Muscle of leg (tissue), 11 donors: ENCODE results near the gene DKC1. TPM values are rescaled to one million over a fixed set of nuclear protein-coding genes. Genes with fewer than 3 reads are reported as not detected.
A peak's percentile ranks its signal among the peaks of the same experiment; 100 is the strongest.

Experiments used
- DNase-seq: peaks from one replicate; pipeline ENCODE4 v3.0.0; 2013
- H3K27ac ChIP-seq: one replicate; pipeline ENCODE4 v1.5.1; 2013; ENCODE audit warnings: mild to moderate bottlenecking, low read length, control low read depth
- H3K27me3 ChIP-seq: one replicate; pipeline ENCODE4 v1.6.1; 2013; ENCODE audit warnings: low read length; ENCODE audit not compliant: control insufficient read depth, insufficient read depth
- H3K36me3 ChIP-seq: one replicate; pipeline ENCODE4 v1.6.1; 2013; ENCODE audit warnings: low read length; ENCODE audit not compliant: control insufficient read depth, insufficient read depth
- H3K4me1 ChIP-seq: one replicate; pipeline ENCODE4 v1.6.1; 2013; ENCODE audit warnings: low read length; ENCODE audit not compliant: control insufficient read depth, insufficient read depth
- H3K4me3 ChIP-seq: one replicate; pipeline ENCODE4 v1.5.1; 2013; ENCODE audit warnings: low read length, control low read depth
- H3K9me3 ChIP-seq: replicated peaks from 2 replicates; pipeline ENCODE4 v1.6.1; 2013; ENCODE audit warnings: low read depth, low read length; ENCODE audit not compliant: control insufficient read depth
- WGBS: methylation state at CpG from one replicate; pipeline ENCODE4 v1.1.5; 2013; ENCODE audit warnings: missing lambda C conversion rate; ENCODE audit not compliant: insufficient coverage; 5-methylcytosine and 5-hydroxymethylcytosine counted together
- polyA plus RNA-seq, 8 donors: library from polyadenylated mRNA; unstranded; fragments of 120-200 nt; gene quantifications; one replicate each; pipeline versions ENCODE4 v1.2.1 to v1.2.3, GENCODE V29; 2013; ENCODE audit warnings: inconsistent platforms in 1 of 8, low replicate concordance in 1 of 8; ENCODE audit not compliant: insufficient read length in 8 of 8, insufficient read depth in 1 of 8
- total RNA-seq: library from RNA; stranded (reverse); fragments of 120-200 nt; gene quantifications from one replicate; pipeline ENCODE4 v1.2.4, GENCODE V29; 2013

DKC1 gene
- total and polyA plus RNA-seq, 9 donors = 22.8 to 44.2 (median 38.6) TPM

DNA sequence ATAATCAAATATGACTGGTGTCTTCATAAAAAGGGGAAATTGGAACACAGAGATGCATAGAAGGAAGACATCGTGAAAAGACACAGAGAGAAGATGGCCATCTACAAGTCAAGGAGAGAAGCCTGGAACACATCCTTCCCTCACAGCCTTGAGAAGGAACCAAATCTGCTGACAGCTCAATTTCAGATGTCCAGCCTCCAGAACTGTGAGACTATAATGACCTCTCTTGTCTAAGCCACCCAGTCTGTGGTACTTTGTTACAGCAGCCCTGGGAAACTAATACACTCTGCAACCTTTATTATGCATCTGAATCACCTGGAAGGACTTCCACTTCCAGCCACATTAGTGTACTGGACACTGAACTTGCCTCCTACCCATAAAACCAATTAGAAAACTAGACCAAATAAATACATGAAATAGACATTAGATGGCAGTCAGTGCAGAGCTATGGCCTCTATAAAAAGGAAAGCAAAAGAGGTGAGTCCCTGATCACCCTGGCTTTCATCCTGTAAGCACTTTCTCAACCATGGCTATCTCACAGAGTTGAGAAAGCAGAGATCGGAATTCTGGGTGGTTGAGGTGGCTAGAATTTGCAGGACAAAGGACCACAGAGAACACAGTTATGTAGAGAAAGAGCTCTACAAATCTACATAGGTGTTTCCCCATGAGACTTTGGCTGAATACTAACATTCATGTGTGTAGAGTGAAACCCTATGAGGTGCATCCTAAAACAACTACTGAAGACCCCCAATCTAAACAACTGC lies 37.5 kb upstream of the DKC1 start:
- Histone ChIP-seq H3K27ac (no peak overlapping the region), H3K36me3 (no peaks in the 10 kb centered on the region), H3K4me3 (no peak overlapping the region), H3K9me3 (no peaks in the 10 kb centered on the region), H3K4me1 (peaks cover 17% of the 10 kb centered on the region), H3K27me3 (no peaks in the 10 kb centered on the region)
- no CpG with 5 or more reads among the region's 2 CpGs for WGBS
- DNase-seq = no peak

GRCh38 chrX:154727418-154727817 lies 35.2 kb upstream of the DKC1 start:
- H3K9me3 ChIP-seq = no peaks in the 10 kb centered on the region
- H3K4me1 ChIP-seq = peaks cover 24% of the 10 kb centered on the region
- no peaks in the 10 kb centered on the region for H3K36me3 ChIP-seq
- H3K27me3 ChIP-seq = no peaks in the 10 kb centered on the region
- peak overlapping the region; percentile 80 for H3K27ac ChIP-seq
- H3K4me3 ChIP-seq = no peak overlapping the region
- DNase-seq = no peak
- WGBS = no CpG with 5 or more reads among the region's 1 CpG

DNA sequence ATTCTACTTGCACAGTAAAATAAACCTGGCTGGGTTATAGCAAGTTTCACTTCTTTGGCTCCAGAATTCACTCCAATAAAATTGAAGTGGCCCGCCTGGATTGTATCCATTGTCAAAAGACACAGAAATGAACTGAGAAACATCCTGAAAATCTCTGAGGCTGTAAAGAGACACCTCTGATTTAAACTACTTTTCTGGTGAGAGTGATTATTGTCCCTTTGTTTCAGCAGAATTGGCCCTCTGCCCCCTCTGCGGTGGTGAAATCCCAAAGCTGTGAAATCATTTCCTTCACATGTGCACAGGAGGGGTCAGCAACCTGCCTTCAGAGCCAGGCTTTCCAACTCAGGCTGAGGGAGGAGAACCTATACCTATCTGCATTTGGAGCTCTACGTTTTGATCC lies 34.8 kb upstream of the DKC1 start:
- peak overlapping the region; percentile 87 for H3K27ac ChIP-seq
- H3K4me3 ChIP-seq = no peak overlapping the region
- DNase-seq = peak; percentile 93
- WGBS = 21% methylated on average over 2 of the region's 3 CpGs
- H3K27me3 ChIP-seq = no peaks in the 10 kb centered on the region
- peaks cover 29% of the 10 kb centered on the region for H3K4me1 ChIP-seq
- H3K9me3 ChIP-seq = no peaks in the 10 kb centered on the region
- H3K36me3 ChIP-seq = no peaks in the 10 kb centered on the region

- peak; percentile 72 for DNase-seq
- Histone ChIP-seq H3K27ac (peak overlapping the region; percentile 87), H3K4me1 (peaks cover 29% of the 10 kb centered on the region)
Measured at GRCh38 chrX:154728431-154729190, 34.1 kb upstream of the DKC1 start.

DNA sequence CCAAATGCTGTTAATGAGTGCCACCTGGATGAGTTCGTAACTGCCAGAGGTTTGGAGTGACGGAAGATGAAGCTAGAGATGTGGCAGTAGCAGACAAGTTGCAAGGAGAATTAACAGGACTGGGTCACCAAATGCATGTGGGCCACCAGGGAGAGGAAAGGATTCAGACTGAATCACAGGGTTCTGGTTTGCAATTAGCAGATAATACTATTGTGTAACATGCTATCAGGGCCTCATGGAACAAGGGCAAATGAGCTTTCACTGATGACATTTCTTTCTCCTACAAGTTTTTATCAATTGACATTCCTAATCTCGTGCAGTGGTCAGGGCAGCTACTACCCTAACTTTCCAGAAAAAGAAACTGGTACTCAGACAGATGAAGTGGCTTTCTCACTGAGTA lies 33.2 kb upstream of the DKC1 start:
- no peaks in the 10 kb centered on the region for H3K36me3 ChIP-seq
- H3K9me3 ChIP-seq = no peaks in the 10 kb centered on the region
- peaks cover 30% of the 10 kb centered on the region for H3K4me1 ChIP-seq
- no peak for DNase-seq
- peak overlapping the region; percentile 59 for H3K27ac ChIP-seq
- 57% methylated on average over 2 of the region's 3 CpGs for WGBS
- no peak overlapping the region for H3K4me3 ChIP-seq
- no peaks in the 10 kb centered on the region for H3K27me3 ChIP-seq

More at GRCh38 chrX:154728431-154729190, 34.1 kb upstream of the DKC1 start:
- H3K27me3 ChIP-seq = no peaks in the 10 kb centered on the region
- no peaks in the 10 kb centered on the region for H3K9me3 ChIP-seq
- no peaks in the 10 kb centered on the region for H3K36me3 ChIP-seq
- no CpG with 5 or more reads among the region's 7 CpGs for WGBS
- H3K4me3 ChIP-seq = no peak overlapping the region

DNA sequence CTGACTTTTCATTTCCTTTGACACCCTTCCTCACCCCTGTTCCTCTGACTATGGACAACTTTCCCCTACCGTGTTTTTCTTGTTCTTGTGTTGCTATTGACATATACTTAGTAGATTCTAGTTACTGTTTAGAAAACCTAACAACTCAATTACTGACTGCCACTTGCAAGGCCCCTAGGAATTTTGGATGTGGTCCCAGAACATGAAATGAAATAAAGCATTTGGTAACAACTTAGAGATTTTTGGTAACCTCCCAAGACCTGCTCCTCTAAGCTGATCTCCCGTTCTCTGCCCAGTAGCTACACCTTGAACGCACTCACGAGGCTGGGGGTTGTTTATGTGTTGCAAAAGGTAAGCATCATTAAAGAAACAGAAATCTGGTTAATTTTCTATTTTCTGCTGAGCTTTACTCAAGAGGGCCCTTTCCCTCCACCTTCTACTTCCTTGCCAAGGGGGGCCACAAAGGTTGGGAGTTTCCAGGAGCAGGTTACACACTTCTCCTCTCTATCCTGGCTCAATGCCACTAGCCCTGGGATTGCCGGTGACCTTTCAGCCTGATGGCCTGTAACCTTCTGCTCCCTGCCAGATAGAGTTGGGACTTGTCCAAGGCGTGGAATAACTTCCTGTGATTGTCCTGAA lies 32.3 kb upstream of the DKC1 start:
- no peaks in the 10 kb centered on the region for H3K9me3 ChIP-seq
- 37% methylated on average over 2 of the region's 6 CpGs for WGBS
- no peaks in the 10 kb centered on the region for H3K36me3 ChIP-seq
- peak overlapping the region; percentile 62 for H3K27ac ChIP-seq
- H3K27me3 ChIP-seq = no peaks in the 10 kb centered on the region
- H3K4me3 ChIP-seq = no peak overlapping the region
- H3K4me1 ChIP-seq = peaks cover 36% of the 10 kb centered on the region
- peak; percentile 78 for DNase-seq

- WGBS = 83% methylated on average over 3 of the region's 5 CpGs
Measured at GRCh38 chrX:154731184-154731583, 31.5 kb upstream of the DKC1 start.

GRCh38 chrX:154731881-154732280 lies 30.8 kb upstream of the DKC1 start:
- H3K27me3 ChIP-seq = no peaks in the 10 kb centered on the region
- WGBS = 91% methylated on average over 4 of the region's 7 CpGs
- H3K36me3 ChIP-seq = no peaks in the 10 kb centered on the region
- no peaks in the 10 kb centered on the region for H3K9me3 ChIP-seq
- H3K4me3 ChIP-seq = no peak overlapping the region
- peak; percentile 32 for DNase-seq
- H3K4me1 ChIP-seq = peaks cover 43% of the 10 kb centered on the region
- H3K27ac ChIP-seq = peak overlapping the region; percentile 74

More at GRCh38 chrX:154731184-154731583, 31.5 kb upstream of the DKC1 start:
- Histone ChIP-seq H3K4me3 (no peak overlapping the region), H3K27me3 (no peaks in the 10 kb centered on the region), H3K27ac (peak overlapping the region; percentile 74), H3K36me3 (no peaks in the 10 kb centered on the region), H3K9me3 (no peaks in the 10 kb centered on the region), H3K4me1 (peaks cover 43% of the 10 kb centered on the region)
- no peak for DNase-seq

DNA sequence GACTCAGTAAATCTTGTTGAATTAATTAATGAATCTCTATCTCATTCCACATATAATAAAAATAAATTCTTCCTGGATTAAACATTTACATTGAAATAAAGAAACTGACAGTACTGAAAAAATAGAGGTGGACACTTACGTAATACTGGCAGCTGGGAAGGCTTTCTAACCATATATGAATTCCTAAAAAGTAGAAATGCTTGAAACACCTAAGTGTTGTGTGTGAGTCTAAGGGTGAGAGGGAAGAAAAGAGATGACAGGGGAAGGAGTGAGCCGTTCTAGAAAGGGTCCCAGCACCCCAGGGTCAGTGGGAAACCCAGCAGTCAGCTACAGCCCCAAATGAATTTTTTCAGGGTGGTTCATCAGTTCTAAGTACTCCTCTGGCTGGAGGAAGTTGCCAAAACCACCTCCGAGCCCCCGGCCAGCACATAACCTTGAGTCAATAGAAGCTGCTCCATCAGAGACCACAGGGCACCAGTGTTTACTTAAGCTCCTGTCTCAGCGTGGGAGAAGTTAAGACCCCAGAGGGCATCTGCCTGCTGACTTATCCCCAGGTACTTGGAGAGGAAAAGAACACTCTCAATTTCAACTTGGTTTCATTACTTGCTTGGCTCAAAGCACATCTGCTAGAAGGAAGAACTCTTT lies 30.1 kb upstream of the DKC1 start:
- Histone ChIP-seq H3K4me1 (peaks cover 45% of the 10 kb centered on the region), H3K27ac (peak overlapping the region; percentile 74), H3K36me3 (no peaks in the 10 kb centered on the region), H3K9me3 (no peaks in the 10 kb centered on the region), H3K4me3 (no peak overlapping the region), H3K27me3 (no peaks in the 10 kb centered on the region)
- no peak for DNase-seq
- 30% methylated on average over 2 of the region's 5 CpGs for WGBS

DNA sequence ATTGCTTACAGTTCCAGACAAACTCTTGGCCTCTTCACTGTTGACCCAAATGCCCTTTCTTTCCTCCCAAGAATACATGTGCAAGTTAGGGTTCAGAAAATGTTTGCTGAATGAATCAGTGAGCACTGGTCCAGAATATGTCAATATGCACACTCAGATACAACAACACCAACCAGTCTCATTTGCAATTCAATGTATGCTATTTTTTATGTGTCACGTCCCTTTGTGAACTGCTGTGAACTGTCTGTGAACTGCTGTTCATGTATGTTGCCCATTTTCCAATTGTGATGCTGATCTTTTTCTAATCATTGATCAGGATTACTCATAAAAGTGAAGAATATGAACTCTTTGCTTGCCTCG lies 29.6 kb upstream of the DKC1 start:
- Histone ChIP-seq H3K27me3 (no peaks in the 10 kb centered on the region), H3K9me3 (no peaks in the 10 kb centered on the region), H3K4me3 (no peak overlapping the region), H3K4me1 (peaks cover 46% of the 10 kb centered on the region), H3K36me3 (no peaks in the 10 kb centered on the region), H3K27ac (peak overlapping the region; percentile 74)
- no CpG with 5 or more reads among the region's 2 CpGs for WGBS
- peak; percentile 50 for DNase-seq
